NCI-H128 (cell line): ENCODE data around the gene ZNF280A.

ENCODE experiments used
- DNase-seq: peaks from one replicate; lab custom pipeline; 2025; ENCODE audit not compliant: unreplicated experiment; lab: John Stamatoyannopoulos, UW

ZNF280A gene, protein sequence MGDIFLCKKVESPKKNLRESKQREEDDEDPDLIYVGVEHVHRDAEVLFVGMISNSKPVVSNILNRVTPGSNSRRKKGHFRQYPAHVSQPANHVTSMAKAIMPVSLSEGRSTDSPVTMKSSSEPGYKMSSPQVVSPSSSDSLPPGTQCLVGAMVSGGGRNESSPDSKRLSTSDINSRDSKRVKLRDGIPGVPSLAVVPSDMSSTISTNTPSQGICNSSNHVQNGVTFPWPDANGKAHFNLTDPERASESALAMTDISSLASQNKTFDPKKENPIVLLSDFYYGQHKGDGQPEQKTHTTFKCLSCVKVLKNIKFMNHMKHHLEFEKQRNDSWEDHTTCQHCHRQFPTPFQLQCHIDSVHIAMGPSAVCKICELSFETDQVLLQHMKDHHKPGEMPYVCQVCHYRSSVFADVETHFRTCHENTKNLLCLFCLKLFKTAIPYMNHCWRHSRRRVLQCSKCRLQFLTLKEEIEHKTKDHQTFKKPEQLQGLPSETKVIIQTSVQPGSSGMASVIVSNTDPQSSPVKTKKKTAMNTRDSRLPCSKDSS

DNA sequence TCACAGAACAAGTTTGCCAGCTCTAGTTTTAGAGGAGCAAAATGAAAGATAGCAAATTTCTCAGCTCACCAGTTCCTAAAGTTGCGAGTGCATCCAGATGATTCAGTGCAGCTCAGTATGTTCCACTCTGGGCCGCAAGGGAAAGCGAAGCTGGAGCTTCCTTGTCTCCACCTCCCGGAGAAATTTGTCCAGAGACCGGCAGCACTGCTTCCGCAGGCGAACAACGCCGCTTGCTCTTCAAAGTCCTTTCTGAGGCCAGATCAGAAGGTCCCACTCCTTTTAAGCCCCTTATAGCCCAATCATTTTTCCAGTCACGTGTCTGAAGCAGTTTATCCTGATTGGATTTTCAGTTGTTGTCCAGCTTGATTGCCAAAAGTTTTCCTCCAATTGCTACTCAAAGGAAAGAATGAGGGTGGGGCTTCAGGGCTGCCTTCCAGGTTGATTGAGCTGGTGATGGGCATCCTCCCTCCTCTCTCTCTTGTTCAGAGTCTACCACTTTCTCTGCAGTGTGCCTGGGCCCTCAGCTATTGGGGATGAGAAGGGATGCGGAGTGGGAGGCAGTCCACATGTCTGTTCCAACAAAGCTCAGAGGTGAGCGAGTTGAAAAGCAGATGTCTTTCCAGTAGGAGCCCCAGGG lies at the start of gene ZNF280A:
TSS of gene ZNF280A (minus strand) at position 251 of the 637 bp plus-strand sequence. CDS start 4,640 bp downstream, outside the sequence.
- DNase-seq, result no peak

DNA sequence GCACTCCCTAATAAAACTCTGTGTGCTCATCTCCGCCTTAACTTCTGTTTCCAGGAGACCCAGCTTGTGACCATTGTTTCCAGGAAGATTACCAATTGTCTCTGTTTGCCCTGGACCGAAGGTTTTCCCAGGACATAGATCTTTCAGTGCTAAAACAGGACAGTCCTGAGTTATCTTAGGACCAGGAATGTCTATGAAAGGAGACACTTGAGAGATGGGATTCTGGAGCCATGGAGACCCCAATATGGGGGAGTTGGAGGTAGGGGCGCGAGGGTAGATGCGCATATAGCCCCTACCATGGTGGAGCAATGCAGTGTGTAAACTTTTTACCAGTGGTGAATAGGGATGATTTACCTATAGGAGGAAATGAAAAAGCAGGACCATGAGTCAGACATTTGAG lies 49.1 kb upstream of the ZNF280A start:
- no peak for DNase-seq

GRCh38 chr22:22565981-22566380 lies 45.9 kb upstream of the ZNF280A start:
- no peak for DNase-seq

DNA sequence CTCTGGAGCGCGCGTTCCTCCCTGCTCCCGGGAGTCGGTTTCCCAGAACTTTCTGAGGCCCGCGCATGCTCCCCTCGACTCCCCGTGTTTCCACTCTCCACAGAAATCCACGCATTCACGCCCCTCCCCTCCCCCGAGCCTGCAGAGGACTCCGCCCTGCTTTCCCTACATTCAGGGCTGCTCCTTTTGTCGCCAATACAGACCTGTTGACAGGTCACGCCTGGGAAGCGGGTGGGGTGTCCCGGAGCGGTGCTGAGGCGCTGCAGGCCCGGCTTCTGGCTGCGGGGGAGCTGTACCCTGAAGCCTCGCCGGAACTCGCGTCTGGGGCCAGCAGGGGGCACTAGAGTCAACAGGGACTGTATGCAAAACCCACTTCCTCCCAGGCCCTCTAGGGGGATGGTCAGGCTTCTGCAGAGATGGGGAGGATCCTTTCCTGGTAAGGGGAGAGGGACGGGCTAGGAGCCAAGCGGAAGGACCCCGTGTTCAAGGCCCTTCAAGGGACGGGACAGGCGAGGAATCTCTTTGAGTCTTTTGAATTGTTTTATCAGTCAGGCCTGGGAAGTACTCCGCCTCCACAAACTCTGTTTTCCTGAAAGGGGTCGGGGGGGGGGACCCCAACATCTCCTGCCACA lies 39.0 kb upstream of the ZNF280A start, which contains the start of gene PRAME:
TSS of gene PRAME (minus strand) at position 294 of the 632 bp plus-strand sequence. CDS start 2,433 bp downstream, outside the sequence.
- peak; percentile 10 for DNase-seq

DNA sequence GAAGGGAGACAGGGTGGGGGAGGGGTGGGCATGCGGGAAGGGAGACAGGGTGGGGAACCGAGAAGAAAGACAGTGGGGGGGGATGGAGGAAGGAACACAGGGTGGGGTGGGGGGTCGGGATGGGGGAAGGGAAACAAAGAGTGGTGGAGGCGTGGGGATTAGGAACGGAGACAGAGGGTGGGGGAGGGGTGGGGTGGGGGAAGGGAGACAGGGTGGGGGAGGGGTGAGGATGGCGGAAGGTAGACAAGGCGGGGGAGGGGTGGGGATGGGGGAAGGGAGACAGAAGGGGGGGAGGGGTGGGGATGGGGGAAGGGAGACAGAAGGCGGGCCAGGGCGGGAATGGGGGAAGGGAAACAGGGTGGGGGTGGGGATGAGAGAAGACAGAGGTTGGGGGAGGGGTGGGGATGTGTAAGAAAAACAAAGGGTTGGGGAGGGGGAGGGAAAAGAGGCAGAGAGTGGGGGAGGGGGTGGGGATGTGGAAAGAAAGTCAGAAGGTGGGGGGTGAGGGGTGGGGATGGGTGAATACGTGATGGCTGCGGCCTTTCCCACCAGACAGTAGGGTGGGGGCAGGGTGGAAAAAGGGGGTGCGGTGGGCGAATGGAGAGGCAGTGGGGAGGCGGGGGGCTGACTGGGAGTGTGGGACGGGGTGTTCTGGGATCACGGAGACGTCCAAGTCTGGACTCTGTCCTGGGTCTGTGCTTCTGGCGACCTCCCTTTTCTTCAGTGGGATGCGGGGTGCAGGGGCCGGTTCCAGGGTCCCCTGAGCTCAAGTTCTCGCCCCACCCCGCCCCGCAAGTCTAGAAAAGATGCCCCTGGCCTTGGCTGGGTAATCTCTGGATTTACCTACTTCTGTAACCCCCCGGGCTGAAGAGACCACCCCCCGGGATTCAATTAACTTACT lies 38.3 kb upstream of the ZNF280A start:
- no peak for DNase-seq

GRCh38 chr22:22556995-22557925 lies 37.2 kb upstream of the ZNF280A start:
- no peak for DNase-seq

- no peak for DNase-seq
These were observed 36.5 kb upstream of the ZNF280A start for GRCh38 chr22:22556578-22556977.

GRCh38 chr22:22555596-22555995 lies 35.5 kb upstream of the ZNF280A start:
- no peak for DNase-seq

GRCh38 chr22:22554587-22555284 lies 34.7 kb upstream of the ZNF280A start:
- no peak for DNase-seq

DNA sequence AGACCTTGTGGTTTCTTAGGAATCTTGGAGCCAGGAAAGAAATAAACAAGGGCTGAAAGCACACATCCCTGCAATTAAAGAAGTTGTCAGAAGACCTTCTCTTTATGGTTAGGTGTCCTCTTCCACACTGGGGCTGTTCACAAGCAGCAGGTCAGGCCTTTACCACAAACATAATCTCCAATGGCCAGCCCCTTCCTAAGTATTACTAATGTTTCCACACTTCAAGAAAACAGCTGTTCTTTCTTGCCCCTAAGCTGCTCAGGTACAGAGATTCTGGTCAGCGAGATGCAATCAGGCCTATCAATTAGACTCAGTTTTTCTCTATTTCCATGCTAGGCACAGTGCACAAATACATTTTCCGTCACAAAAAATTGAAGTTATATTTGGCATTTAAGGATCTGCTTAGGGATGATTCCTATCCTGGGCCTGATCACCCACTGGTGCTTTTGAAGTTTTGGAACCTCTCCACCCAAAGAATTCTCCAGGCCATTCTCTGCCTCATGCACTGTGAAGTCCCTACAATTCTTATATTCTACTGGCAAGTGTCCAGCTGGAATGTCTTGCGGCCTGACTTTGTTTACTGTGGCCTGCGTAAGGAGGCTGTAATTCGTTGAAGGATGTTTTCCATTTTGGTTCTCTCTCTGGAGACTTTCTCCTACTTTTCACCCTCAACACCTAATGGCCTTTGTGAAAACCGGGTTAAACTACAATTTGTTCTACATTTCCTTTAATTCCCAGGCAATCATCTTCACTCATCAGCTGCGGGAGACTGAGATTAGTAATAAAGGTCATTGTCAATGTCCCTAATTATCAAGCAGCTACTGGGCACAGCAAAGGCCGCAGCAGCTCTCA lies 33.9 kb upstream of the ZNF280A start:
- DNase-seq, result no peak

DNA sequence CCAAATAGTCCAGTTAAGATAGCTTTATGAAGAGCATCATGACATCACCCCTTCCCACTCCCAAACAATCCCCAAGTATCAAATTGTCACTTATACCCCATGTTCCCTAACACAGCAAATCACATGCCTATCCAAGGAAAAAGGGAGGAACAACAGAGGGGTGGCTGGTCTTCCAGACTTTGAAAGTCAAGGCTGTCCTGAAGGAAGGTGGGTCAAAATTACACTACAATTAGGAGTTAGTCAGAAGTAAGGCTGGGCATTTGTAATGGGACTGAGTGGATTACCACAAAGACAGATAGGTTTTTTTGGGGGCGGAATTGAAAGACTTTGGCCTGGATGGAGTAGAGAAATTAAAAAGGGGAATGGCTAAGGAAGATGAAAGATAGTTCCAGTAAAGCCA lies 33.1 kb upstream of the ZNF280A start:
- DNase-seq, result no peak

DNA sequence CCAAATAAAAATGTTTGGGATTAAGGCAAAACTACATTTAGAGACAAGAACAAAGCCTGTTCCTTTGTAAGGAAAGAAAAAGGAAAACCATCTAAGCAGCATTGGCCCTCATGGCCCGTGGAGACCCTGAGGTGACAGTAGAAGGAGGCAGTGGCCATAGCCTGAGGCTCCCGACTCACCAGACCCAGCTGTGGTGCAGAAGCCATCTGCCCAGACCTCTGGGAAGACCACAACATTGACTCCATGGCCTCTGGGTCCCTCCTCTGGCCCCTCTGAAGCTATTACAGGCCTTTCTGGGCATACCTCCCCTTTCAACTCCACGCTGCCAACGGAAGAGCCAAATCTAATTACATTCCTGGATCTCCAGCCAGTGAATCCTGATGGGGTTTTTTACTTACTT lies 32.6 kb upstream of the ZNF280A start:
- DNase-seq, result no peak

- DNase-seq, result no peak
These were observed 30.8 kb upstream of the ZNF280A start for GRCh38 chr22:22550789-22551434.

GRCh38 chr22:22548910-22549309 lies 28.8 kb upstream of the ZNF280A start:
- DNase-seq, result no peak

- no peak for DNase-seq
These were observed 28.2 kb upstream of the ZNF280A start for GRCh38 chr22:22548317-22548716.

GRCh38 chr22:22547692-22548300 lies 27.7 kb upstream of the ZNF280A start:
- DNase-seq, result no peak

DNA sequence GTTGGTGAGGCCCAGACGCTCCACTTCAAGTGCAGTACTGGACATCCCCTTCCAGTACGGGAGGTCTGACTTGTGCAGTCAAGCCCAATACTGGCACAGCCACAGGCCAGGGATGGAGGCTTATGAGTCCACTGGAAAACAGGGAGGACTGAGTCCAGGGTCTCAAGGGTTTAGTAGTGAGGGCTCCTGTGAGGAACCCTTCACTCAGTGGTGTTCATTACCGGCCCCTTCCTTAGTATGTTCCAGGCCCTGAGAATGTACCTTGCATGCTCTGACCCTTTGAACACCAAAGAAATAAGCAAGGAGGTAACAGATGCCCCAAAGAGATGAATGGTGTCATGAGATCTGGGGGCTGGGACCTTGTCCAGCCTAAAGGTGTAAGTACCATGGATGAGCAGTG lies 27.2 kb upstream of the ZNF280A start:
- DNase-seq, result no peak
